Colonic mucosa (tissue), 4 donors: ENCODE measurements around the gene CNTNAP5. TPM values are rescaled to one million over a fixed set of nuclear protein-coding genes. Genes with fewer than 3 reads are reported as not detected.

ENCODE experiments used
- DNase-seq: peaks from one replicate; pipeline ENCODE4 v3.0.0-alpha.2; 2020
- H3K27ac ChIP-seq: fragments of 200-600 bp; one replicate; pipeline ENCODE4 v1.8.0; 2021
- H3K27me3 ChIP-seq: fragments of 200-600 bp; one replicate; pipeline ENCODE4 v1.8.0; 2021
- H3K36me3 ChIP-seq: fragments of 200-600 bp; one replicate; pipeline ENCODE4 v1.8.0; 2021
- H3K4me1 ChIP-seq: fragments of 200-600 bp; one replicate; pipeline ENCODE4 v1.8.0; 2021; ENCODE audit warnings: mild to moderate bottlenecking
- H3K4me3 ChIP-seq: fragments of 200-600 bp; one replicate; pipeline ENCODE4 v1.8.0; 2021
- H3K9ac ChIP-seq, 2 donors: one replicate each; pipeline ENCODE4 v1.7.0; 2013; ENCODE audit warnings: control low read depth in 2 of 2, low read depth in 2 of 2, low read length in 2 of 2
- H3K9me3 ChIP-seq: fragments of 200-600 bp; one replicate; pipeline ENCODE4 v1.8.0; 2021
- intact Hi-C: fragments of 100-400 bp; cut with DNase I; formaldehyde crosslinking; loops from one replicate; pipeline ENCODE4 v1.14.1; 2022
- total RNA-seq, 2 donors: library from RNA; stranded (reverse); fragmentation: NEBNext Ultra II Directional in 1 of 2; extraction: Animal tissue kit (Norgen Biotek cat#: 25700) in 1 of 2; gene quantifications; one replicate each; pipeline ENCODE4 v1.2.1, GENCODE V29; 2021
- TF ChIP-seq, protein P1 (sequence below): fragments of 200-600 bp; IDR thresholded peaks from one replicate; pipeline ENCODE4 v1.8.0; 2022; ENCODE audit warnings: antibody characterized with exemption, mild to moderate bottlenecking
- donor health status: healthy.
- donor health status: DM: no; HTN: no; CAD: no.
- donor health status: DM: no; HTN: no; CAD: no.

The CNTNAP5 gene
- total RNA-seq, 2 donors from 2014 or later = 0.35 TPM; not detected in 1

DNA sequence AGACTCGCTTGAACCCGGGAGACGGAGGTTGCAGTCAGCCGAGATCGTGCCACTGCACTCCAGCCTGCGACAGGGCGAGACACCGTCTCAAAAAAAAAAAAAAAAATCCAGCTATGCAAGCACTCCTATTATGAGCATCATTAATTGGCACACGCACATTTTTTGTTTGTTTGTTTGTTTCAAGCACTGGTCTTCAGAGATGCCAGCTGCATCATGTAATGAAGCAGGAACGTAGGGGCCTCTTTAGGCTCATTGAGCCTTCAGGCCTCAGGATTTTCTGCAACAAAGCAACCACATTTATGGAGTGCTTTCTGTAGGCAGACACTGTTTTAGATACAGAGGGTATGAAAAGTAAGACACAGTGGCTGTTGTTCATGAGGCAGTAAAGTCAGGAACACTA is 585.8 kb downstream of the CNTNAP5 start:
- Histone ChIP-seq H3K9me3 (no peaks in the 10 kb centered on the region), H3K36me3 (no peaks in the 10 kb centered on the region), H3K9ac (no peak overlapping the region), H3K27ac (no peak overlapping the region), H3K27me3 (no peaks in the 10 kb centered on the region), H3K4me3 (no peak overlapping the region), H3K4me1 (no peaks in the 10 kb centered on the region)
- no peak for DNase-seq
- TF ChIP-seq, protein P1, sequence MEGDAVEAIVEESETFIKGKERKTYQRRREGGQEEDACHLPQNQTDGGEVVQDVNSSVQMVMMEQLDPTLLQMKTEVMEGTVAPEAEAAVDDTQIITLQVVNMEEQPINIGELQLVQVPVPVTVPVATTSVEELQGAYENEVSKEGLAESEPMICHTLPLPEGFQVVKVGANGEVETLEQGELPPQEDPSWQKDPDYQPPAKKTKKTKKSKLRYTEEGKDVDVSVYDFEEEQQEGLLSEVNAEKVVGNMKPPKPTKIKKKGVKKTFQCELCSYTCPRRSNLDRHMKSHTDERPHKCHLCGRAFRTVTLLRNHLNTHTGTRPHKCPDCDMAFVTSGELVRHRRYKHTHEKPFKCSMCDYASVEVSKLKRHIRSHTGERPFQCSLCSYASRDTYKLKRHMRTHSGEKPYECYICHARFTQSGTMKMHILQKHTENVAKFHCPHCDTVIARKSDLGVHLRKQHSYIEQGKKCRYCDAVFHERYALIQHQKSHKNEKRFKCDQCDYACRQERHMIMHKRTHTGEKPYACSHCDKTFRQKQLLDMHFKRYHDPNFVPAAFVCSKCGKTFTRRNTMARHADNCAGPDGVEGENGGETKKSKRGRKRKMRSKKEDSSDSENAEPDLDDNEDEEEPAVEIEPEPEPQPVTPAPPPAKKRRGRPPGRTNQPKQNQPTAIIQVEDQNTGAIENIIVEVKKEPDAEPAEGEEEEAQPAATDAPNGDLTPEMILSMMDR = no peak
- intact Hi-C loops = no loop called here

DNA sequence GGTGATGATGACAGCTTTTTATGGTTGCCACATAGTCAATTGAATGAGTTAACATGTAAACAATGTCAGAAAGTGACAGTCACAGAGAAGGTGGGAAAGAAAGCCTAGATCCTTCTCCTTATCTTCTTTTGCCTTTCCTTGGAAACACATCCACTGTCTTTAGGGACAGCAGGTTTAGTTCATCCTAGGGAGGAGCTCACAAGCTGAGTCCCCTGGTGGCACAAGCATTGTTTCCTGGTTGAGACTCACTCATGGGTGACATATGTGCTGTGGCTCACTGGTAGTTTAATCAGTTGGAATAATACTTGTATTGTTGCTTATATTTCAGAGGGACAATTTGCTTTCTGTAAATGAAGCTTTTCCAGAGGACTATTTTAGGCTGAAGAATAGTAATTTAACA is 598.5 kb downstream of the CNTNAP5 start:
- intact Hi-C loops = no loop called here
- no peaks in the 10 kb centered on the region for H3K27me3 ChIP-seq
- H3K27ac ChIP-seq = no peak overlapping the region
- no peak overlapping the region for H3K9ac ChIP-seq
- no peaks in the 10 kb centered on the region for H3K4me1 ChIP-seq
- no peak for DNase-seq
- no peaks in the 10 kb centered on the region for H3K9me3 ChIP-seq
- H3K36me3 ChIP-seq = no peaks in the 10 kb centered on the region
- TF ChIP-seq, protein P1 = no peak
- H3K4me3 ChIP-seq = no peak overlapping the region

DNA sequence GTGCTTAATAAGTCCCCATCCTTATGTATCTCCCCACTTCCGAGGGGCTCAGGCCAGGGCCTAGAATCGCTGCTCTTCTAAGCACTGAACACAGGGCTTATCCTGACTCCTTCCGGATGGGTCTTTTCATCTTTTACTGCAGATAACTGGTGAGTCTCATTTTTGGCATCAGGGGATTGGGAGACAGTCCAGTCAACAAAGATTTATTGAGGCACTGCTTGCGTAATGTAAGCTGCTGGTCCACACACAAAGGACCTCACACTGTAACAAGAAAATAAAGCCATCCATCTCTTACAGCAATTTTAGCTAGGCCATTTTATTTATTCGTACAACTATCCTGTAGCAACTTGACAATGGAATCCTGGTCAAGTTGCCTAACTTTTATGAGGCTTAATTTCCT is 600.5 kb downstream of the CNTNAP5 start:
- no peak overlapping the region for H3K27ac ChIP-seq

DNA sequence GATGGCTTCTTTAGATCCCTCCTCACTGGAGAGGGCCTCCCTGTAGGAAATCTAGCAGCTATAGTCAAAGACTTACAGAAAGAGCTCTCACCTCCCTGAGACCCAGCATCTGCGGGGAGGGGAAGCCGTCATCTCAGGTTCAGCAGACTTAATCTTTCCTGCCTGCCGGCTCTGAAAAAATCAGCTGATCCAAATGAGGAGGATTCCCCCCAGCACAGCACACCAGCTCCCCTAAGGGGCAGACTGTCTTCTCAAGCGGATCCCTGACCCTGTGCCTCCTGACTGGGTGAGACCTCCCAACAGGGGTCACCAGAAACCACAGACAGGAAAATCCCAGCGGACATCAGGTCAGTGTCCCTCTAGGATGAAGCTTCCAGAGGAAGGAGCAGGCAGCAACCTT is 601.9 kb downstream of the CNTNAP5 start:
- no peak overlapping the region for H3K4me3 ChIP-seq
- no peak overlapping the region for H3K9ac ChIP-seq
- no peaks in the 10 kb centered on the region for H3K27me3 ChIP-seq
- no peaks in the 10 kb centered on the region for H3K4me1 ChIP-seq
- H3K36me3 ChIP-seq = no peaks in the 10 kb centered on the region
- TF ChIP-seq, protein P1 = no peak
- H3K9me3 ChIP-seq = no peaks in the 10 kb centered on the region
- intact Hi-C loops = no loop called here
- H3K27ac ChIP-seq = no peak overlapping the region
- no peak for DNase-seq

More for the DNA sequence above, 600.5 kb downstream of the CNTNAP5 start:
- no peak overlapping the region for H3K4me3 ChIP-seq
- H3K4me1 ChIP-seq = no peaks in the 10 kb centered on the region
- no peaks in the 10 kb centered on the region for H3K9me3 ChIP-seq
- H3K9ac ChIP-seq = no peak overlapping the region
- no peaks in the 10 kb centered on the region for H3K27me3 ChIP-seq
- H3K36me3 ChIP-seq = no peaks in the 10 kb centered on the region
- no peak for DNase-seq
- intact Hi-C loops = no loop called here
- TF ChIP-seq, protein P1 = no peak

DNA sequence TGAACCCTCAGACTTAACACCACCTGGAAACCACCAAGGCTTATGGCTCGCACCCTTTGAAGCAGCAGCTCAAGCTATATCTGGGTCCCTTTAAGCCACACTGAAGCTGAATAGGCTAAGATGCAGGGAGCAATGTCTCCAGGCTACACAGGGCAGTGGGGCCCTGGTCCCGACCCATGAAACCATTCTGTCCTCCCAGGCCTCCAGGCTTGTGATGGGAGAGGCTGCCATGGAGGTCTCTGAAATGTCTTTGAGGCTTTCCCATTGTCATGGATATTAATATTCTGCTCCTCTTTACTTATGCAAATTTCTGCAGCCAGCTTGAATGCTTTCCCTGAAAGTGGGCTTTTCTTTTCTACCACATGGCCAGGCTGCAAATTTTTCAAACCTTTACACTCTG is 608.7 kb downstream of the CNTNAP5 start:
- H3K4me3 ChIP-seq = no peak overlapping the region
- no peak overlapping the region for H3K27ac ChIP-seq
- no peaks in the 10 kb centered on the region for H3K36me3 ChIP-seq
- no peaks in the 10 kb centered on the region for H3K9me3 ChIP-seq
- TF ChIP-seq, protein P1 = no peak
- DNase-seq = no peak
- no peaks in the 10 kb centered on the region for H3K27me3 ChIP-seq
- H3K4me1 ChIP-seq = no peaks in the 10 kb centered on the region
- H3K9ac ChIP-seq = no peak overlapping the region
- intact Hi-C loops = no loop called here

DNA sequence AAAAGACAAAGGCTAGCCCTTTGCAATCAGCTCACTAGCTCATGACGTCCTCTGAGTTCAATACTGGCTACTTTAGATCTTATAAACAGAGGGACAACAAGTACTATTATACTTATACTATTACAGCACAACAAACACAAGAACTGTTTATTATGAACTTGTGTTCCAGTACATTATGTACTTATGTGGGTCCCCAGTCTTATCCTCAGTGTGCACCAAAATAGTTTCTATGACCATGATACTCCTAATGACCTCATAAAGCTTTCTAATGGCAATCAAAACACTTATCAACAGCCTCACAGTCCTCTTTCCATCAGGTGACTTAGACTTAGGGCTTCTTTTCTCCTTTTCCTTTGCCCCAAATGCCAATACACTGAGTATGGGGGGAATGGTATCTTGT is 614.4 kb downstream of the CNTNAP5 start:
- Histone ChIP-seq H3K9me3 (no peaks in the 10 kb centered on the region), H3K9ac (no peak overlapping the region), H3K36me3 (no peaks in the 10 kb centered on the region), H3K4me1 (no peaks in the 10 kb centered on the region), H3K4me3 (no peak overlapping the region), H3K27ac (no peak overlapping the region), H3K27me3 (no peaks in the 10 kb centered on the region)
- intact Hi-C loops = no loop called here
- TF ChIP-seq, protein P1 = no peak
- DNase-seq = no peak
